ENCODE results near the gene CALML6. TPM values are rescaled to one million over a fixed set of nuclear protein-coding genes. Genes with fewer than 3 reads are reported as not detected.

Gene CALML6
- total and polyA plus RNA-seq, 2 of the 8 experiments (the other 6 are each of a cell fraction or from before 2014, with no cell fraction given): 0.54 to 1.3 TPM

GRCh38 chr1:1928231-1929101 is 13.4 kb downstream of the CALML6 start:
- H3K4me1 ChIP-seq (replicated peaks in 1 of 4; ENCODE audit: control insufficient read depth in 3 of 4, insufficient read depth in 4 of 4, low read length in 3 of 4): no peaks in the 10 kb centered on the region; a peak in 2 of 7 replicates
- H3K9me3 ChIP-seq (ENCODE audit: insufficient read depth in 2 of 2, low read depth in 1 of 2, low read length in 1 of 2): peaks cover 0 to 15% of the 10 kb centered on the region in 2 experiments; a peak in 1 of 4 replicates
- DNase-seq (ENCODE audit: low read depth in 1 of 2, low spot score in 2 of 2) (no peak), FAIRE-seq (no peak)
- no peak overlapping the region for H2BK120ac ChIP-seq (replicated peaks; ENCODE audit: low read depth, low read length)
- H3K14ac ChIP-seq (ENCODE audit: insufficient read length): no peak overlapping the region
- H2AFZ ChIP-seq (ENCODE audit: low read length): no peak overlapping the region
- H3K27me3 ChIP-seq (replicated peaks in 1 of 4; ENCODE audit: control insufficient read depth in 3 of 4, extremely low read depth in 1 of 4, insufficient read depth in 3 of 4, low read length in 3 of 4): no peaks in the 10 kb centered on the region; a peak in 1 of 7 replicates
- H3K23me2 ChIP-seq (ENCODE audit: low read depth, low read length): no peaks in the 10 kb centered on the region; the same call in 1 of the 2 replicates
- no peaks in the 10 kb centered on the region for H4K20me1 ChIP-seq (replicated peaks in 1 of 2; ENCODE audit: control insufficient read depth in 1 of 2, insufficient read depth in 2 of 2, low read length in 2 of 2)
- H4K8ac ChIP-seq (ENCODE audit: extremely low read depth, insufficient read depth, low read length): peak overlapping the region; percentile 25
- no peaks in the 10 kb centered on the region for H3K79me2 ChIP-seq (ENCODE audit: control insufficient read depth in 1 of 2, insufficient read depth in 2 of 2, low read length in 2 of 2)
- H2AK5ac ChIP-seq (ENCODE audit: low read depth, low read length): no peak overlapping the region
- no peaks in the 10 kb centered on the region for H3K79me1 ChIP-seq (ENCODE audit: low read depth, low read length)
- H3K56ac ChIP-seq (replicated peaks; ENCODE audit: insufficient read length, low read depth, low read length): no peak overlapping the region
- ChIA-PET CTCF (ENCODE audit: partially characterized antibody) (interaction anchor here (0.8 to 3.1 kb wide), 5 partner anchors 14 to 121 kb away, joined by 3 to 13 read pairs (median 3); no protein-coding TSS in a partner anchor), POLR2A (ENCODE audit: partially characterized antibody) (no interaction called here)
- no peak overlapping the region for H3K9ac ChIP-seq (replicated peaks in 1 of 4; ENCODE audit: extremely low read depth in 1 of 4, low read depth in 3 of 4, low read length in 3 of 4)
- H2BK12ac ChIP-seq (ENCODE audit: low read depth, low read length): no peak overlapping the region
- no peak overlapping the region for H3K4me2 ChIP-seq (ENCODE audit: insufficient read depth in 1 of 2, low read depth in 2 of 2, low read length in 2 of 2)
- no peak overlapping the region for H3K23ac ChIP-seq (ENCODE audit: insufficient read length)
- WGBS, 2 experiments (ENCODE audit: extremely low coverage in 1 of 2, insufficient coverage in 1 of 2, insufficient read length in 1 of 2, insufficient replicate concordance in 2 of 2, low coverage in 1 of 2, low lambda C conversion rate in 2 of 2, missing lambda C conversion rate in 1 of 2): 91% methylated on average over 30 of the region's 34 CpGs; no CpG with 5 or more reads in 1 of the 2 experiments
- TF ChIP-seq SP2 (IDR thresholded peaks at IDR 0.05; ENCODE audit: low read length): no peak
- no peak for TF ChIP-seq JUND (IDR thresholded peaks at IDR 0.05; ENCODE audit: low read length)
- peak; percentile 22; the same call in 1 of the 2 replicates for TF ChIP-seq E2F6 (IDR thresholded peaks at IDR 0.05)
- no peak for TF ChIP-seq YY1 (IDR thresholded peaks at IDR 0.05; ENCODE audit: low read depth, low read length)
- TF ChIP-seq SRF (IDR thresholded peaks at IDR 0.05; ENCODE audit: low read depth, low read length): no peak
- TF ChIP-seq BACH1 (IDR thresholded peaks at IDR 0.05; ENCODE audit: low read length): no peak
- no peak for TF ChIP-seq MAFK (IDR thresholded peaks at IDR 0.05; ENCODE audit: low read depth, low read length)
- no peak overlapping the region for H4K91ac ChIP-seq (replicated peaks; ENCODE audit: insufficient read length, low read length)
- H2BK20ac ChIP-seq (ENCODE audit: low read length): no peak overlapping the region
- no peak overlapping the region for H3K4me3 ChIP-seq (ENCODE audit: extremely low read depth in 1 of 4, insufficient read depth in 2 of 4, low read depth in 3 of 4, low read length in 4 of 4)
- no peak overlapping the region for H4K5ac ChIP-seq (ENCODE audit: insufficient read length, low read depth, low read length)
- H2BK15ac ChIP-seq (ENCODE audit: low read length): peak overlapping the region; percentile 72
- H3K36me3 ChIP-seq (ENCODE audit: control insufficient read depth in 2 of 4, insufficient read depth in 4 of 4, low read length in 3 of 4): no peaks in the 10 kb centered on the region
- no peak overlapping the region for H2BK5ac ChIP-seq (ENCODE audit: low read depth, low read length)
- H3K27ac ChIP-seq (ENCODE audit: low read depth, low read length): no peak overlapping the region
- H3K4ac ChIP-seq (replicated peaks; ENCODE audit: insufficient read length, low read depth, low read length): no peak overlapping the region
- H3K18ac ChIP-seq (ENCODE audit: extremely low read depth, low read length): no peak overlapping the region
